HTR-8/SVneo (cell line): ENCODE results near the gene ZCCHC13.
"Not testable (repeated sequence)": the region's sequence is repeated elsewhere in the genome, so short reads cannot be mapped to it uniquely, and the experiment has no call there.

Experiments used
- DNase-seq: peaks from one replicate; pipeline ENCODE4 v3.0.0; 2011; ENCODE audit warnings: low spot score, mixed read lengths; ENCODE audit not compliant: insufficient read length
- FAIRE-seq: peaks from 2 replicates; lab custom pipeline; 2011; peaks lifted over from hg19 to GRCh38; lab: Jason Lieb, UNC

Gene ZCCHC13

GRCh38 chrX:74304016-74304415 is at the start of gene ZCCHC13:
Gene ZCCHC13, plus strand, starts transcription at chrX:74304180. Its CDS starts 87 bp downstream, at chrX:74304267.
- DNase-seq (no peak), FAIRE-seq (no peak)

- FAIRE-seq, DNase-seq: not testable (repeated sequence)
Observed at GRCh38 chrX:74258111-74258510, 45.9 kb upstream of the ZCCHC13 start.

- DNase-seq = no peak
Observed at GRCh38 chrX:74259885-74260491, 44.0 kb upstream of the ZCCHC13 start.

GRCh38 chrX:74262452-74263209 is 41.3 kb upstream of the ZCCHC13 start:
- DNase-seq = no peak
- FAIRE-seq = no peak

More at GRCh38 chrX:74259885-74260491, 44.0 kb upstream of the ZCCHC13 start:
- no peak for FAIRE-seq

GRCh38 chrX:74270393-74270792 is 33.6 kb upstream of the ZCCHC13 start:
- no peak for FAIRE-seq
- DNase-seq = no peak

GRCh38 chrX:74272230-74272629 is 31.8 kb upstream of the ZCCHC13 start:
- no peak for FAIRE-seq
- no peak for DNase-seq

- FAIRE-seq (no peak), DNase-seq (no peak)
Observed at GRCh38 chrX:74274516-74274915, 29.5 kb upstream of the ZCCHC13 start.

GRCh38 chrX:74277320-74277719 is 26.7 kb upstream of the ZCCHC13 start:
- FAIRE-seq = no peak
- DNase-seq = no peak

- DNase-seq = no peak
- no peak for FAIRE-seq
Observed at GRCh38 chrX:74277846-74278245, 26.1 kb upstream of the ZCCHC13 start.

GRCh38 chrX:74280759-74281158 is 23.2 kb upstream of the ZCCHC13 start:
- FAIRE-seq (no peak), DNase-seq (no peak)

- peak; percentile 52 for FAIRE-seq
Observed at GRCh38 chrX:74284391-74284952, 19.5 kb upstream of the ZCCHC13 start.

GRCh38 chrX:74286950-74287740 is 16.8 kb upstream of the ZCCHC13 start:
- FAIRE-seq = no peak
- no peak for DNase-seq

More at GRCh38 chrX:74284391-74284952, 19.5 kb upstream of the ZCCHC13 start:
- DNase-seq = no peak

- no peak for FAIRE-seq
- DNase-seq = no peak
Observed at GRCh38 chrX:74291577-74291963, 12.4 kb upstream of the ZCCHC13 start.

- DNase-seq (peak; percentile 93), FAIRE-seq (peak; percentile 95)
Observed at GRCh38 chrX:74291964-74292807, 11.8 kb upstream of the ZCCHC13 start.

GRCh38 chrX:74292808-74293123 is 11.2 kb upstream of the ZCCHC13 start:
- FAIRE-seq (no peak), DNase-seq (peak; percentile 24)

GRCh38 chrX:74293343-74293946 is 10.5 kb upstream of the ZCCHC13 start:
- peak; percentile 92 for DNase-seq
- FAIRE-seq = peak; percentile 93

- FAIRE-seq = no peak
- no peak for DNase-seq
Observed at GRCh38 chrX:74295101-74295500, 8.9 kb upstream of the ZCCHC13 start.

GRCh38 chrX:74297766-74298165 is 6.2 kb upstream of the ZCCHC13 start:
- FAIRE-seq (no peak), DNase-seq (no peak)

- FAIRE-seq (no peak), DNase-seq (no peak)
Observed at GRCh38 chrX:74300869-74301268, 3.1 kb upstream of the ZCCHC13 start.
